ENCODE results near the gene HSH2D. TPM values are rescaled to one million over a fixed set of nuclear protein-coding genes. Genes with fewer than 3 reads are reported as not detected.

Gene HSH2D
- total and polyA plus RNA-seq, 2 of the 13 experiments (the other 11 are each of a cell fraction or from before 2014, with no cell fraction given) = 0.69 to 3.2 TPM

- TF ChIP-seq ZNF646 (CRISPR knock-in tag; IDR thresholded peaks at IDR 0.05) (no peak), HES4 (CRISPR knock-in tag; IDR thresholded peaks at IDR 0.05; ENCODE audit: borderline replicate concordance) (no peak)
These were observed 38.8 kb upstream of the HSH2D start (continued) for GRCh38 chr19:16104722-16105121.

- ATAC-seq (peak; percentile 15; the same call in 1 of the 3 replicates), DNase-seq (ENCODE audit: low spot score) (no peak), FAIRE-seq (peak; percentile 43)
- ChIA-PET CTCF (ENCODE audit: low intra/inter-chr PET ratio, low total read pairs) (no interaction called here), POLR2A (interaction anchor here (1.3 kb wide), 1 partner anchor 30 kb away, joined by 6 read pairs; the partner anchor contains the start of gene TPM4)
- in situ Hi-C loops (cut with HindIII; ENCODE audit: extremely low pct_ligation_motif_present, low pct_unique_long_range_greater_than_20kb) (no loop called here), intact Hi-C loops (cut with micrococcal nuclease; ENCODE audit: unreplicated experiment) (no loop called here)
- no TSS peak for BruUV-seq (replicated peaks)
- Histone ChIP-seq H3K4me1 (ENCODE audit: insufficient read depth, low read length) (peaks cover 13% of the 10 kb centered on the region; the same call in 1 of the 2 replicates), H2AFZ (ENCODE audit: low read length) (no peak overlapping the region), H3K79me2 (ENCODE audit: insufficient read depth, low read length) (no peaks in the 10 kb centered on the region), H3K36me3 (replicated peaks in 1 of 2; ENCODE audit: control insufficient read depth in 1 of 2, insufficient read depth in 2 of 2, low read length in 2 of 2) (peaks cover 1 to 12% of the 10 kb centered on the region in 2 experiments; a peak in 4 of 5 replicates), H3K9ac (ENCODE audit: insufficient read depth, low read depth, low read length) (no peak overlapping the region), H3K4me3 (replicated peaks in 1 of 3; ENCODE audit: insufficient read depth in 1 of 3, low read depth in 2 of 3, low read length in 3 of 3) (no peak overlapping the region), H3K27me3 (ENCODE audit: control insufficient read depth in 1 of 2, insufficient read depth in 2 of 2, low read length in 2 of 2) (no peaks in the 10 kb centered on the region), H4K20me1 (ENCODE audit: insufficient read depth, low read length) (no peaks in the 10 kb centered on the region), H3K27ac (ENCODE audit: extremely low read length, insufficient read depth, low read length) (no peak overlapping the region), H3K4me2 (ENCODE audit: low read depth, low read length) (no peak overlapping the region), H3K9me3 (ENCODE audit: low read length) (no peaks in the 10 kb centered on the region)
- WGBS (ENCODE audit: low lambda C conversion rate) = 2% methylated on average over 3 of the region's 3 CpGs
- no peak for TF ChIP-seq SKIL (CRISPR knock-in tag; IDR thresholded peaks at IDR 0.05; ENCODE audit: borderline replicate concordance)
- no peak for TF ChIP-seq TFE3 (CRISPR knock-in tag; IDR thresholded peaks at IDR 0.05)
- TF ChIP-seq KDM4B (CRISPR knock-in tag; IDR thresholded peaks at IDR 0.05) = no peak
- no peak for TF ChIP-seq NCOR1 (IDR thresholded peaks at IDR 0.05; ENCODE audit: borderline replicate concordance, low read length)
- TF ChIP-seq ZNF432 (CRISPR knock-in tag; IDR thresholded peaks at IDR 0.05; ENCODE audit: borderline replicate concordance) = no peak
- no peak for TF ChIP-seq ELF4 (CRISPR knock-in tag; IDR thresholded peaks at IDR 0.05; ENCODE audit: borderline replicate concordance)
- TF ChIP-seq TFDP1 (CRISPR knock-in tag; IDR thresholded peaks at IDR 0.05; ENCODE audit: borderline replicate concordance) = no peak
- no peak for TF ChIP-seq TGIF2 (CRISPR knock-in tag; IDR thresholded peaks at IDR 0.05)
- no peak for TF ChIP-seq ARHGAP35 (CRISPR knock-in tag; IDR thresholded peaks at IDR 0.05; ENCODE audit: borderline replicate concordance)
These were observed 37.4 kb upstream of the HSH2D start for GRCh38 chr19:16106121-16106520.
